SK-N-SH (cell line): Measurements from ENCODE around the gene CLEC17A. TPM values are rescaled to one million over a fixed set of nuclear protein-coding genes. Genes with fewer than 3 reads are reported as not detected.

Experiments
- CTCF ChIA-PET: fragments of 300-600, 350-600 bp; formaldehyde crosslinking; extraction: SDS; loops from one replicate; lab custom pipeline; 2021; lab: Yijun Ruan, JAX
- POLR2A ChIA-PET: fragments of 350-600 bp; sonication (Branson Sonifier 250); formaldehyde crosslinking; extraction: SDS; loops from one replicate; lab custom pipeline; 2020; ENCODE audit warnings: antibody characterized with exemption, inconsistent platforms; lab: Yijun Ruan, JAX
- DNase-seq: peaks from one replicate; pipeline ENCODE4 v3.0.0; 2012
- H2AFZ ChIP-seq: fragments of 200-600 bp; sonication (generic); 2 replicates; pipeline ENCODE4 v1.8.1; 2016; ENCODE audit warnings: antibody characterized with exemption, mild to moderate bottlenecking, low read depth
- H3F3A ChIP-seq: fragments of 200-600 bp; sonication (generic); replicated peaks from 2 replicates; pipeline ENCODE3; 2016; ENCODE audit warnings: antibody characterized with exemption, mild to moderate bottlenecking; ENCODE audit not compliant: insufficient read depth
- H3K27ac ChIP-seq, 2 experiments: fragments of 200-500 bp in 1 of 2; fragments of 200-600 bp in 1 of 2; sonication (Bioruptor generic) in 1 of 2; sonication (generic), shearing (Covaris generic) in 1 of 2; 2 replicates each; pipeline versions ENCODE4 v1.5.1 to v1.6.1; 2014 to 2016; ENCODE audit warnings: low read depth in 2 of 2, inconsistent platforms in 1 of 2, low read length in 1 of 2, mild to moderate bottlenecking in 1 of 2, mixed read lengths in 1 of 2
- H3K27me3 ChIP-seq: fragments of 200-600 bp; sonication (generic), shearing (Covaris generic); 2 replicates; pipeline ENCODE4 v1.6.1; 2016; ENCODE audit warnings: mixed run types; ENCODE audit not compliant: insufficient read depth
- H3K36me3 ChIP-seq, 2 experiments: fragments of 200-500 bp in 1 of 2; fragments of 200-600 bp in 1 of 2; sonication (Bioruptor generic) in 1 of 2; sonication (generic) in 1 of 2; replicated peaks in 1 of 2; 2 replicates each; pipeline versions ENCODE3 to v1.5.1; 2014 to 2016; ENCODE audit warnings: low read length in 1 of 2, mild to moderate bottlenecking in 1 of 2; ENCODE audit not compliant: insufficient read depth in 2 of 2, control insufficient read depth in 1 of 2
- H3K4me1 ChIP-seq, 2 experiments: fragments of 200-500 bp in 1 of 2; fragments of 200-600 bp in 1 of 2; sonication (Bioruptor generic) in 1 of 2; sonication (generic), shearing (Covaris generic) in 1 of 2; 2 replicates each; pipeline versions ENCODE4 v1.5.1 to v1.6.1; 2014 to 2016; ENCODE audit warnings: low read depth in 1 of 2, low read length in 1 of 2, mixed run types in 1 of 2; ENCODE audit not compliant: insufficient read depth in 2 of 2, control insufficient read depth in 1 of 2
- H3K4me2 ChIP-seq: fragments of 200-600 bp; sonication (generic), shearing (Covaris generic); 2 replicates; pipeline ENCODE4 v1.6.1; 2017; ENCODE audit warnings: mixed run types
- H3K4me3 ChIP-seq, 2 experiments: fragments of 200-500 bp in 1 of 2; fragments of 200-600 bp in 1 of 2; sonication (Bioruptor generic) in 1 of 2; sonication (generic), shearing (Covaris generic) in 1 of 2; 2 replicates each; pipeline versions ENCODE4 v1.5.1 to v1.8.1; 2014 to 2016; ENCODE audit warnings: low read depth in 2 of 2, inconsistent platforms in 1 of 2, low read length in 1 of 2, mild to moderate bottlenecking in 1 of 2, mixed read lengths in 1 of 2, moderate library complexity in 1 of 2
- H3K79me2 ChIP-seq: fragments of 200-600 bp; sonication (generic); 2 replicates; pipeline ENCODE4 v1.8.1; 2017; ENCODE audit warnings: mild to moderate bottlenecking; ENCODE audit not compliant: insufficient read depth
- H3K9ac ChIP-seq: fragments of 200-600 bp; sonication (generic); 2 replicates; pipeline ENCODE4 v1.6.1; 2017; ENCODE audit warnings: mixed run types
- H3K9me2 ChIP-seq: fragments of 200-600 bp; sonication (generic); 2 replicates; pipeline ENCODE4 v1.6.1; 2017; ENCODE audit warnings: mixed run types
- H3K9me3 ChIP-seq: fragments of 200-600 bp; sonication (generic); 2 replicates; pipeline ENCODE4 v1.6.1; 2017; ENCODE audit warnings: mixed run types, mild to moderate bottlenecking, moderate library complexity
- H4K20me1 ChIP-seq: fragments of 200-600 bp; sonication (generic); 2 replicates; pipeline ENCODE4 v1.6.1; 2017; ENCODE audit warnings: mild to moderate bottlenecking, mixed run types; ENCODE audit not compliant: insufficient read depth
- CHD2 ChIP-seq: fragments of 150-350 bp; IDR thresholded peaks from 2 replicates; pipeline ENCODE4 v1.6.1; 2018; ENCODE audit warnings: low read length; ENCODE audit not compliant: partially characterized antibody
- EZH2phosphoT487 ChIP-seq: fragments of 200-600 bp; sonication (generic); IDR thresholded peaks from 2 replicates; pipeline ENCODE4 v1.6.1; 2017; ENCODE audit warnings: low read depth, mixed run types, mild to moderate bottlenecking, antibody characterized with exemption, moderate library complexity, borderline replicate concordance
- FOSL2 ChIP-seq: IDR thresholded peaks from 2 replicates; pipeline ENCODE4 v1.4.0; 2012; ENCODE audit warnings: low read depth, mild to moderate bottlenecking, moderate library complexity, borderline replicate concordance
- GABPA ChIP-seq: IDR thresholded peaks from 2 replicates; pipeline ENCODE4 v1.4.0; 2012; ENCODE audit warnings: low read depth, mild to moderate bottlenecking
- GATA2 ChIP-seq: sonication (generic); formaldehyde crosslinking; IDR thresholded peaks from 2 replicates; pipeline ENCODE4 v1.5.0; 2020; ENCODE audit warnings: mild to moderate bottlenecking, missing genetic modification reagents
- JUND ChIP-seq: IDR thresholded peaks from 2 replicates; pipeline ENCODE4 v1.4.0; 2012
- MAX ChIP-seq: IDR thresholded peaks from 2 replicates; pipeline ENCODE4 v1.4.0; 2012; ENCODE audit warnings: low read depth
- PBX3 ChIP-seq: IDR thresholded peaks from 2 replicates; pipeline ENCODE4; 2012
- POLR2AphosphoS5 ChIP-seq: IDR thresholded peaks from 2 replicates; pipeline ENCODE4 v1.6.1; 2012; ENCODE audit warnings: low read depth, low read length
- REST ChIP-seq: IDR thresholded peaks from 2 replicates; pipeline ENCODE4 v1.6.1; 2012; ENCODE audit warnings: mild to moderate bottlenecking, low read depth, low read length, moderate library complexity
- RFX5 ChIP-seq: IDR thresholded peaks from 2 replicates; pipeline ENCODE4 v1.6.1; 2012; ENCODE audit warnings: mild to moderate bottlenecking, improper control_type of control experiment, low read length
- RXRA ChIP-seq: IDR thresholded peaks from 2 replicates; pipeline ENCODE4 v1.4.0; 2012; ENCODE audit warnings: low read depth, mild to moderate bottlenecking, borderline replicate concordance
- SMC3 ChIP-seq: IDR thresholded peaks from 2 replicates; pipeline ENCODE4 v1.6.1; 2012; ENCODE audit warnings: low read depth, low read length, improper control_type of control experiment
- TCF12 ChIP-seq: IDR thresholded peaks from 2 replicates; pipeline ENCODE4 v1.4.0; 2012
- TEAD4 ChIP-seq: IDR thresholded peaks from 2 replicates; pipeline ENCODE4 v1.4.0; 2012; ENCODE audit warnings: mild to moderate bottlenecking, borderline replicate concordance; ENCODE audit not compliant: insufficient read depth
- USF1 ChIP-seq: IDR thresholded peaks from 2 replicates; pipeline ENCODE4 v1.4.0; 2012; ENCODE audit warnings: low read depth, borderline replicate concordance
- WGBS: methylation state at CpG from one replicate; pipeline ENCODE4 v1.1.6; 2017; ENCODE audit warnings: low lambda C conversion rate; 5-methylcytosine and 5-hydroxymethylcytosine counted together
- polyA plus RNA-seq, 3 experiments: library from polyadenylated mRNA; depleted of rRNA; stranded (reverse); fragments of >200 nt; gene quantifications; 2 replicates each; pipeline ENCODE4 v1.2.3, GENCODE V29; 2012

Gene CLEC17A
- polyA plus RNA-seq, 1 of the 3 experiments (the other 2 are of a cell fraction), result not detected

GRCh38 chr19:14629557-14629956, 46.7 kb downstream of the CLEC17A start:
- TF ChIP-seq PBX3, result no peak
- CTCF ChIA-PET, result no interaction called here
- WGBS, result 7% methylated on average over 1 of the region's 1 CpG

GRCh38 chr19:14632286-14632685, 49.4 kb downstream of the CLEC17A start:
- CTCF ChIA-PET, result no interaction called here
- Histone ChIP-seq H4K20me1 (no peaks in the 10 kb centered on the region), H2AFZ (no peak overlapping the region), H3F3A (no peaks in the 10 kb centered on the region), H3K4me2 (no peak overlapping the region), H3K27me3 (no peaks in the 10 kb centered on the region; the same call in 1 of the 2 replicates), H3K9me3 (no peaks in the 10 kb centered on the region), H3K4me3 (no peak overlapping the region), H3K27ac (no peak overlapping the region), H3K4me1 (no peaks in the 10 kb centered on the region), H3K9me2 (no peaks in the 10 kb centered on the region), H3K9ac (no peak overlapping the region), H3K36me3 (no peaks in the 10 kb centered on the region), H3K79me2 (no peaks in the 10 kb centered on the region)
- 0% methylated on average over 1 of the region's 1 CpG for WGBS
- peak; percentile 37 for DNase-seq
- TF ChIP-seq GATA2 (CRISPR knock-in tag) (no peak), USF1 (peak; percentile 85)
- POLR2A ChIA-PET, result no interaction called here

More at GRCh38 chr19:14629557-14629956, 46.7 kb downstream of the CLEC17A start:
- no peaks in the 10 kb centered on the region for H3K4me1 ChIP-seq
- H3K9me2 ChIP-seq, result no peaks in the 10 kb centered on the region
- H3K4me2 ChIP-seq, result no peak overlapping the region
- DNase-seq, result no peak
- H3K9me3 ChIP-seq, result no peaks in the 10 kb centered on the region
- no peaks in the 10 kb centered on the region; the same call in 1 of the 2 replicates for H3K27me3 ChIP-seq
- H3K36me3 ChIP-seq, result no peaks in the 10 kb centered on the region
- H2AFZ ChIP-seq, result no peak overlapping the region
- H4K20me1 ChIP-seq, result no peaks in the 10 kb centered on the region
- no peak overlapping the region for H3K27ac ChIP-seq
- H3F3A ChIP-seq, result no peaks in the 10 kb centered on the region
- H3K4me3 ChIP-seq, result no peak overlapping the region
- POLR2A ChIA-PET, result no interaction called here
- no peaks in the 10 kb centered on the region for H3K79me2 ChIP-seq
- no peak overlapping the region for H3K9ac ChIP-seq

- Histone ChIP-seq H3K4me2 (no peak overlapping the region), H3F3A (no peaks in the 10 kb centered on the region), H3K9me2 (no peaks in the 10 kb centered on the region), H2AFZ (no peak overlapping the region), H3K4me1 (no peaks in the 10 kb centered on the region), H3K79me2 (no peaks in the 10 kb centered on the region), H3K9me3 (no peaks in the 10 kb centered on the region), H3K4me3 (no peak overlapping the region), H3K27ac (no peak overlapping the region), H3K27me3 (peaks cover 5% of the 10 kb centered on the region; the same call in 1 of the 2 replicates), H3K9ac (no peak overlapping the region), H4K20me1 (no peaks in the 10 kb centered on the region), H3K36me3 (no peaks in the 10 kb centered on the region)
- 2% methylated on average over 4 of the region's 4 CpGs for WGBS
- TF ChIP-seq TCF12 (no peak), POLR2AphosphoS5 (no peak), TEAD4 (no peak), SMC3 (no peak), EZH2phosphoT487 (no peak), RXRA (no peak), MAX (no peak), REST (no peak), CHD2 (no peak), RFX5 (no peak), GABPA (no peak), FOSL2 (no peak), GATA2 (CRISPR knock-in tag) (no peak), JUND (no peak)
- CTCF ChIA-PET, result interaction anchor here (0.8 kb wide), 1 partner anchor 47 kb away, joined by 3 read pairs; no protein-coding TSS in a partner anchor
- POLR2A ChIA-PET, result no interaction called here
- no peak for DNase-seq
Measured at GRCh38 chr19:14639536-14640277, 56.8 kb downstream of the CLEC17A start.
